Cardiac fibroblast (primary cell): ENCODE results near the gene ITFG1.

Experiments used
- DNase-seq, 2 donors: peaks; one replicate each; pipeline versions ENCODE4 v3.0.0 to v3.0.0-alpha.2; 2010; ENCODE audit warnings: low read depth in 2 of 2
- H3K4me3 ChIP-seq, 2 donors: replicated peaks in 1 of 2; 1 replicate in 1 of 2; 2 replicates in 1 of 2; pipeline ENCODE4 v1.5.1; 2011; ENCODE audit warnings: low read depth in 2 of 2, low read length in 2 of 2, mild to moderate bottlenecking in 2 of 2, moderate library complexity in 1 of 2
- CTCF ChIP-seq: IDR thresholded peaks from one replicate; pipeline ENCODE4 v1.5.1; 2011; ENCODE audit warnings: low read depth, mild to moderate bottlenecking, low read length, inconsistent platforms

ITFG1 gene

GRCh38 chr16:47424846-47425245 lies 36.0 kb downstream of the ITFG1 start:
- no peak for TF ChIP-seq CTCF
- H3K4me3 ChIP-seq = no peak overlapping the region
- no peak for DNase-seq

DNA sequence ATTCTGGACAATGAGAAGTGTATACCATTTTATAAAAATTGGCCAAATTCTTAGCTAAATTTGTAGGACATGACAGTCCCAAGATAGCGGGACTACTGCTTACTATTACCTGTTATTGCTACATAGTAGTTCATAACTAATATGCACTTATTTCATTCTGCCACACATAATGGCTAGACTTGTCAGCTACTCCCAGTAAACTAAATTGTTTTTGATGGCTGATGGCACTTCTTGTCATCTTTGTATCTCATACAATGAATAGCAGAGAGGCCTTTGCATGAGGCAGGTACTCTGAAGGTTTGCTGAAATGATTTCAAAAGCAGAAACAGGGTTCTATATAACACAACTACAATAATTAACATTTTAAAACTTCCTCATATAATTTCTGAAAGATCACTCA lies 44.0 kb downstream of the ITFG1 start:
- no peak overlapping the region for H3K4me3 ChIP-seq
- DNase-seq = no peak
- no peak for TF ChIP-seq CTCF

- DNase-seq = no peak
- H3K4me3 ChIP-seq = no peak overlapping the region
- no peak for TF ChIP-seq CTCF
Measured at GRCh38 chr16:47413041-47413440, 47.8 kb downstream of the ITFG1 start.

DNA sequence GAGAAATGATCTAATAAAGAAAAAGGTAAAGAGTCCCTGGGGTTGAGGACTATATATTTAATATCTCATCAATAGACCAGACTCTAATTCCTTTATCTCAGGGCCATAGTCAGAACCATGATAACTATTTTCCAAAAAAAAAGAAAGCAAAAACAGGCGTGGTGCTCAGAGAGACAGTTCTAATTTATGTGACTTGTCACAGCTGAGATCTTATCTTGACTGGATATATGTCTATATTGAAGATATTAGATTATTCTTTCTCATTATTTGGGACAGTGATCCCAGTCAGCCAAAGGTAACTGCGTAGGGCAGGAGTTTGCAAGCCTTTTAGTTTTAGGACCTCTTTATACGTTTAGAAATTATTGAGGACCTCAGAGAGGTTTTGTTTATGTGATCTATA lies 52.4 kb downstream of the ITFG1 start:
- no peak for TF ChIP-seq CTCF
- DNase-seq = no peak
- no peak overlapping the region for H3K4me3 ChIP-seq

GRCh38 chr16:47395733-47396498 lies 64.9 kb downstream of the ITFG1 start:
- no peak for DNase-seq
- H3K4me3 ChIP-seq = no peak overlapping the region
- no peak for TF ChIP-seq CTCF

GRCh38 chr16:47392081-47392480 lies 68.8 kb downstream of the ITFG1 start:
- H3K4me3 ChIP-seq = no peak overlapping the region
- no peak for TF ChIP-seq CTCF
- DNase-seq = peak in 1 of 2 donors; percentile 5

DNA sequence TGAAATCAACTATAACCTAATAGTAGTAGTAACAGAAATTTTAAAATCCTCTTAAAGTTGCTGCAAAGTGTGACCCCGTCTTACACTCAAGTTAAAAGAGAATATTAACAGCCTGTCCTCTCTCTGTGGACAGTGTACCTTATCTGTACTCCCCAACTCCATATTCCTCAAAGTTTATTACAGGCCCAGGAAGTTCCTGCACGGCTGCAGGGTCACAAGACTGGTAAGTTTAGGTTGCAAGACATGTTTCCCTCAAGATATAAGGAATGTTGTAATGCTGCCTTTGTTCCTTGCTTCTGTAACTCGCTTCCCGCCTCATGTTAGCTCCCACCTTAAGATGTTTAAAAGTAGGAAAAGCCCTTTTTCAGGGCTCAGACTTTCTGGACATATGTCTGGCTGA lies 72.2 kb downstream of the ITFG1 start:
- TF ChIP-seq CTCF = no peak

More for the DNA sequence above, 72.2 kb downstream of the ITFG1 start:
- DNase-seq = no peak
- H3K4me3 ChIP-seq = no peak overlapping the region
